Choroid plexus epithelial cell (primary cell): ENCODE data around the gene MTRR.

Experiments used
- DNase-seq: peaks from one replicate; pipeline ENCODE4 v3.0.0-alpha.2; 2010; ENCODE audit warnings: low read depth
- H3K4me3 ChIP-seq: 2 replicates; pipeline ENCODE4 v1.5.1; 2011; ENCODE audit warnings: low read depth, mild to moderate bottlenecking, control low read depth, low read length, moderate library complexity
- TF ChIP-seq, protein P1 (sequence below): conservative IDR thresholded peaks from 2 replicates; pipeline ENCODE4 v1.5.1; 2011; ENCODE audit warnings: low read depth, mild to moderate bottlenecking, control low read depth, inconsistent platforms, low read length, moderate library complexity

The MTRR gene

DNA sequence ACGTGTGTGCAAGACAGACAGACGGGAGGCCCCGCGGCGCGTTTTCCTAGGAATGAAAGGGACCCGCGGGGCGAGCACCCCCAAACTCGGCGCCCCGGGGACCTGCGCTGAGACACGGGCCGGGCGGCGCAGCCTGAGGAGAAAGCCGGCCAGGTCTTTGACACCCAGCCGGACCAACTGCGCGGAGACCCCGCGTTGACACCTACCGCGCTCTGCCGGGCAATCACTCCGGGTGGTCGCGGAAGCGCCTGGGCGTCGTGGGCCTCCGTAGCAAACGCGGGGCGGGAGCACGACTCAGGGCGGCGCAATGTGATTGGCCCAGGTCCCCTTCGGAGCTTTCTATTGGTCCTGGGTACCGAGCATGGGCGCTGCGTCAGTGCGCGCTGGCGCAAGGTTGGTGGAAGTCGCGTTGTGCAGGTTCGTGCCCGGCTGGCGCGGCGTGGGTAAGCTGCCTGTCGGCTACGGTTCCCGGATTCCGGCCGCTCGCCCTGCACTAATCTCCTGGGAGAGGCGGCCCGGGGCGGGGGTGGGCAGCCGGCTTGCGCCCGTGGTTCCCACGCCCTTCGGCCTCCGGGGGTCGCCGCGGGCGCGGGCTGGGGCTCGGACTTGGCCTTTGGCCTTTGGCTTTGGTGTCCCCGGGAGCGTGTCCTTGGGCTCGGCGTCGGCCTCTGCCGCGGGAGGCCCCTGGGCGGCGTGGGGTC, at the start of gene MTRR, which contains the start of gene FASTKD3:
MTRR (plus strand) TSS at position 376 of the 701 bp plus-strand sequence. CDS start 1,647 bp downstream, outside the sequence.
FASTKD3 (minus strand) TSS at position 259 of the 701 bp plus-strand sequence. CDS start 948 bp downstream, outside the sequence.
- TF ChIP-seq, protein P1, sequence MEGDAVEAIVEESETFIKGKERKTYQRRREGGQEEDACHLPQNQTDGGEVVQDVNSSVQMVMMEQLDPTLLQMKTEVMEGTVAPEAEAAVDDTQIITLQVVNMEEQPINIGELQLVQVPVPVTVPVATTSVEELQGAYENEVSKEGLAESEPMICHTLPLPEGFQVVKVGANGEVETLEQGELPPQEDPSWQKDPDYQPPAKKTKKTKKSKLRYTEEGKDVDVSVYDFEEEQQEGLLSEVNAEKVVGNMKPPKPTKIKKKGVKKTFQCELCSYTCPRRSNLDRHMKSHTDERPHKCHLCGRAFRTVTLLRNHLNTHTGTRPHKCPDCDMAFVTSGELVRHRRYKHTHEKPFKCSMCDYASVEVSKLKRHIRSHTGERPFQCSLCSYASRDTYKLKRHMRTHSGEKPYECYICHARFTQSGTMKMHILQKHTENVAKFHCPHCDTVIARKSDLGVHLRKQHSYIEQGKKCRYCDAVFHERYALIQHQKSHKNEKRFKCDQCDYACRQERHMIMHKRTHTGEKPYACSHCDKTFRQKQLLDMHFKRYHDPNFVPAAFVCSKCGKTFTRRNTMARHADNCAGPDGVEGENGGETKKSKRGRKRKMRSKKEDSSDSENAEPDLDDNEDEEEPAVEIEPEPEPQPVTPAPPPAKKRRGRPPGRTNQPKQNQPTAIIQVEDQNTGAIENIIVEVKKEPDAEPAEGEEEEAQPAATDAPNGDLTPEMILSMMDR: no peak
- H3K4me3 ChIP-seq: peak within 1 kb of the TSS; percentile 94
- DNase-seq: peak; percentile 95

DNA sequence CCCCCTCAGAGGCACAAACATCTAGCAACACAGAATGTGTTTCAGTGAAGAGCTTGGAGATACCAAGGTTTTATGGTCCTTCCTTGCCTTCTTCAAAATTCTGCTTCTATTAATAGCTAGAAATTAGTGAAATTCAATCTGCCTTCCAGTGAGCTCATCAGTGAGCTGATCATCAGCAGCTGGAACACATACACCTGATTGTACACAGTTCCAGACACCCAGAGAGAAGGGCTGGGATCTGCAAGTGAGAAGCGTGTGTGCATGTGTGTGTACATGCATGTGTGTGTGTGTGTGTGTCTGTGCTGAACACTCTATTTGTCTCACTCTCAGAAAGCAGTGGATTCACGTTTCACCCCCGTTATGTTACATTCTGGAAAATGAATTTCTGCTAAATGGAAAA, 46.5 kb upstream of the MTRR start:
- H3K4me3 ChIP-seq: no peak overlapping the region
- no peak for DNase-seq
- TF ChIP-seq, protein P1: no peak

DNA sequence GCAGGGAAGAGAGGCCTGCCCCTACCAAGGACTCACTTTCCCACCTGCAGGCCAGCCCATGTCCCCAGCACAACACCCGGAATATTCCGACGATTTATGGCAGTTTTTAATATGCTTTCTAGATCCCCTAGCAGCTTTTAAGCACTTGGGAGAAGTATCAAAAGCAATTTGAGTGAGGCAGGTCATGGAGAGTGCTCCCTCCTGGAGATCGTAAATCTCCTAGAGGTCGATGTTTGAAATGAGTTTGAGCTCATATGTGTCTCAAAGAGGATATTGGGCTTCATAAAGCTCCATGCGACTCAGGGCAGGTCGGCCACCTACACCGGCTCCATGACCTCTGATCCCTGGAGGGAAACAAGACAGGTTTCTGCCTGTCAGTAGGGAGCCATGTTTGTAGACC, 45.4 kb upstream of the MTRR start:
- DNase-seq: no peak
- TF ChIP-seq, protein P1: no peak
- no peak overlapping the region for H3K4me3 ChIP-seq

DNA sequence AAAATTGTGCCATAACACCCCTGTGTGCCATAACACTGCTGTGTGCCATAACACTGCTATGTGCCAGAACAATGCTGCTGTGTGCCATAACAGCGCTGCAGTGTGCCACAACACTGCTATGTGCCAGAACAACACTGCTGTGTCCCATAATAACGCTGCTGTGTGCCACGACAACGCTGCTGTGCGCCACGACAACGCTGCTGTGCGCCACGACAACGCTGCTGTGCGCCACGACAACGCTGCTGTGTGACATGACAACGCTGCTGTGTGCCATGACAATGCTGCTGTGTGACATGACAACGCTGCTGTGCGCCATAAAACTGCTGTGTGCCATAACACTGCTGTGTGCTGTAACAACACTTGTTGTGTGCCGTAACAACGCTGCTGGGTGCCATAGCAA, 44.0 kb upstream of the MTRR start:
- DNase-seq: no peak
- no peak overlapping the region for H3K4me3 ChIP-seq
- TF ChIP-seq, protein P1: no peak

DNA sequence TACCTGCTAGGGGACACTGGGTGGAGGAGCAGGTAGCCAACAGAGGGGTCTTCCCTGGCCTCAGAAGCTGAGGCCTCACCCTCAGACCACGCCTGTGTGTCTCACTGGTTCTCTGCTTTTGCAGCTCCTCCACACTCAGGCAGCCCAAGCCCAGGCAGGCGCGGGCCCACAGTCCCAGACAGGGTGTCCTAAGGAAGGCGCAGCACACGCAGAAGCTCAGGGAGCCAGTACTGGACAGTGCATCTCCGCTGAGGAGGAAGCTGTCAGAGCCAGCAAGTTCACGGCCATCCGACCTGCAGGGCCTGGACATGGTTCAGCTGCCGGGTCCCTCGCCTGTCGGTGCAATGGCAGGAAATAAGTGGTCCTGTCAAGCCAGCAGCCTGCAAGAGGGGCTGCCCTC, 43.3 kb upstream of the MTRR start:
- no peak for DNase-seq
- TF ChIP-seq, protein P1: no peak
- H3K4me3 ChIP-seq: no peak overlapping the region

DNA sequence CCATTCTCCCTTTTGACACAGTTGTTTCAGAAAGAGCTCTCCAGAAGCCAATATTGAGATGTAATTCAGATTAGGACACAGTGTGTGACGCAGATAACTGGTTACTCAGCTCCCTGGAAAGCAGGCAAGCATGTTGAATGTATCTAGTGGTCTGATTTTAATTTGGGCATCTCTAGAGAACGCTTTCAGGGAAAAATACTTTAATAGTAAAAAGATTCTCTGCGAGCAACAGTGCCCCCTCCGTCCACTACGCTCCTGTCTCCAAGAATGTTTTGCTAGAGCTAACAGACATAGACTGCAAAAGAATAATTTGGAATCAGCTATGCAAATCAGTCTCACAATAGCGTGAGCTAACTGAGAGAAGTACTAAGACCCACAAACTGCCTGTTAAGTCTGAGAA, 41.3 kb upstream of the MTRR start:
- H3K4me3 ChIP-seq: no peak overlapping the region
- TF ChIP-seq, protein P1: peak; percentile 34
- no peak for DNase-seq

DNA sequence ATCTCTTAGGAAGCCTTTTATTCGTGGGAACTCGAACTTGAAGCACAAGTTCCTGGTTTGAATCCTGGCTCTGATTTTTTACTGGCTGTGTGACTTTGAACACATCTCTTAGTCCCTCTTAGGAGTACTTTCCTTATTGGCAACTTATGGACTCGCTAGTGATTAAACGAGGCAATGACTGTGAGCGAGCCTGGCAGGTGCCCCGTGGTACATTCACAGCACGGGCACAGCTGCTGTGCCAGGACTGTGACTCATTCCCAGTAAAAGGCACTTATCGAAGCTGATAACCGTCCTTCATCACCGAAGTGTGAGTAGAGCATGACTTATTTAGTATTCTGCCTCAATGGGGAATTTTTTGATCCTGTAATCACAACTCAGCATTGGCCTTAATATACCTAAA, 40.7 kb upstream of the MTRR start:
- DNase-seq: no peak
- H3K4me3 ChIP-seq: no peak overlapping the region
- TF ChIP-seq, protein P1: no peak
